ENCODE results near the gene STXBP6. TPM values are rescaled to one million over a fixed set of nuclear protein-coding genes. Genes with fewer than 3 reads are reported as not detected.

The STXBP6 gene
- polyA plus RNA-seq, 1 donor (not counting 4 experiments of a cell fraction or from before 2014, with no cell fraction given): 1.4 TPM

GRCh38 chr14:24952851-24953666 lies 96.9 kb downstream of the STXBP6 start:
- no peak for TF ChIP-seq EZH2 (IDR thresholded peaks at IDR 0.05; ENCODE audit: low read length)
- TF ChIP-seq, protein P1, sequence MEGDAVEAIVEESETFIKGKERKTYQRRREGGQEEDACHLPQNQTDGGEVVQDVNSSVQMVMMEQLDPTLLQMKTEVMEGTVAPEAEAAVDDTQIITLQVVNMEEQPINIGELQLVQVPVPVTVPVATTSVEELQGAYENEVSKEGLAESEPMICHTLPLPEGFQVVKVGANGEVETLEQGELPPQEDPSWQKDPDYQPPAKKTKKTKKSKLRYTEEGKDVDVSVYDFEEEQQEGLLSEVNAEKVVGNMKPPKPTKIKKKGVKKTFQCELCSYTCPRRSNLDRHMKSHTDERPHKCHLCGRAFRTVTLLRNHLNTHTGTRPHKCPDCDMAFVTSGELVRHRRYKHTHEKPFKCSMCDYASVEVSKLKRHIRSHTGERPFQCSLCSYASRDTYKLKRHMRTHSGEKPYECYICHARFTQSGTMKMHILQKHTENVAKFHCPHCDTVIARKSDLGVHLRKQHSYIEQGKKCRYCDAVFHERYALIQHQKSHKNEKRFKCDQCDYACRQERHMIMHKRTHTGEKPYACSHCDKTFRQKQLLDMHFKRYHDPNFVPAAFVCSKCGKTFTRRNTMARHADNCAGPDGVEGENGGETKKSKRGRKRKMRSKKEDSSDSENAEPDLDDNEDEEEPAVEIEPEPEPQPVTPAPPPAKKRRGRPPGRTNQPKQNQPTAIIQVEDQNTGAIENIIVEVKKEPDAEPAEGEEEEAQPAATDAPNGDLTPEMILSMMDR (optimal IDR thresholded peaks at IDR 0.05 in 1 of 3, IDR thresholded peaks at IDR 0.05 in 1 of 3, conservative IDR thresholded peaks at IDR 0.05 in 1 of 3; ENCODE audit: extremely low read depth in 1 of 3, insufficient read depth in 2 of 3, low read length in 3 of 3): peak in 1 of 3 experiments; percentile 8
- Histone ChIP-seq H2AFZ (ENCODE audit: control insufficient read depth, low read length) (no peak overlapping the region), H4K20me1 (ENCODE audit: control insufficient read depth, extremely low read depth, insufficient read depth, low read length) (no peaks in the 10 kb centered on the region), H3K4me1 (ENCODE audit: control insufficient read depth, extremely low read depth, insufficient read depth, low read length) (no peaks in the 10 kb centered on the region), H3K27me3 (ENCODE audit: control insufficient read depth, extremely low read depth, insufficient read depth, low read length) (no peaks in the 10 kb centered on the region), H3K36me3 (ENCODE audit: control insufficient read depth in 2 of 2, extremely low read depth in 1 of 2, insufficient read depth in 2 of 2, low read length in 2 of 2) (no peaks in the 10 kb centered on the region), H3K9me1 (ENCODE audit: control insufficient read depth, extremely low read depth, insufficient read depth, low read length) (no peaks in the 10 kb centered on the region), H3K79me2 (ENCODE audit: control insufficient read depth, insufficient read depth, low read length) (no peaks in the 10 kb centered on the region), H3K9ac (ENCODE audit: control insufficient read depth, extremely low read depth, insufficient read depth, low read length) (no peak overlapping the region), H3K27ac (ENCODE audit: control insufficient read depth, insufficient read depth, low read length) (no peak overlapping the region), H3K9me3 (ENCODE audit: control insufficient read depth, low read depth, low read length) (no peaks in the 10 kb centered on the region), H3K4me2 (ENCODE audit: control insufficient read depth, extremely low read depth, insufficient read depth, low read depth, low read length) (no peak overlapping the region), H3K4me3 (ENCODE audit: control insufficient read depth in 2 of 3, extremely low read depth in 1 of 3, insufficient read depth in 2 of 3, low read depth in 1 of 3, low read length in 3 of 3) (no peak overlapping the region)
- no peak for DNase-seq (ENCODE audit: low read depth, low spot score)
- dilution Hi-C loops (cut with MboI; ENCODE audit: extremely low pct_ligation_motif_present, low sequenced_read_pairs): no loop called here
- no peak for FAIRE-seq

GRCh38 chr14:24948261-24948847 lies 101.6 kb downstream of the STXBP6 start:
- Histone ChIP-seq H3K9me1 (ENCODE audit: control insufficient read depth, extremely low read depth, insufficient read depth, low read length) (no peaks in the 10 kb centered on the region), H3K36me3 (ENCODE audit: control insufficient read depth in 2 of 2, extremely low read depth in 1 of 2, insufficient read depth in 2 of 2, low read length in 2 of 2) (no peaks in the 10 kb centered on the region), H3K4me3 (ENCODE audit: control insufficient read depth in 2 of 3, extremely low read depth in 1 of 3, insufficient read depth in 2 of 3, low read depth in 1 of 3, low read length in 3 of 3) (no peak overlapping the region), H3K79me2 (ENCODE audit: control insufficient read depth, insufficient read depth, low read length) (no peaks in the 10 kb centered on the region), H3K27me3 (ENCODE audit: control insufficient read depth, extremely low read depth, insufficient read depth, low read length) (no peaks in the 10 kb centered on the region), H3K4me1 (ENCODE audit: control insufficient read depth, extremely low read depth, insufficient read depth, low read length) (no peaks in the 10 kb centered on the region), H3K9me3 (ENCODE audit: control insufficient read depth, low read depth, low read length) (no peaks in the 10 kb centered on the region), H2AFZ (ENCODE audit: control insufficient read depth, low read length) (no peak overlapping the region), H3K4me2 (ENCODE audit: control insufficient read depth, extremely low read depth, insufficient read depth, low read depth, low read length) (no peak overlapping the region), H4K20me1 (ENCODE audit: control insufficient read depth, extremely low read depth, insufficient read depth, low read length) (no peaks in the 10 kb centered on the region), H3K27ac (ENCODE audit: control insufficient read depth, insufficient read depth, low read length) (no peak overlapping the region), H3K9ac (ENCODE audit: control insufficient read depth, extremely low read depth, insufficient read depth, low read length) (no peak overlapping the region)
- FAIRE-seq (no peak), DNase-seq (ENCODE audit: low read depth, low spot score) (no peak)
- dilution Hi-C loops (cut with MboI; ENCODE audit: extremely low pct_ligation_motif_present, low sequenced_read_pairs): no loop called here
- TF ChIP-seq, protein P1 (optimal IDR thresholded peaks at IDR 0.05 in 1 of 3, IDR thresholded peaks at IDR 0.05 in 1 of 3, conservative IDR thresholded peaks at IDR 0.05 in 1 of 3; ENCODE audit: extremely low read depth in 1 of 3, insufficient read depth in 2 of 3, low read length in 3 of 3): no peak
- TF ChIP-seq EZH2 (IDR thresholded peaks at IDR 0.05; ENCODE audit: low read length): no peak
